ENCODE measurements around the gene UBE2G2.

Gene UBE2G2

GRCh38 chr21:44720170-44720569 lies 81.5 kb downstream of the UBE2G2 start:
- no peak for DNase-seq (ENCODE audit: low read depth, low spot score)
- no peak overlapping the region for H3K4me3 ChIP-seq (ENCODE audit: low read length)
